Stimulated activated naive CD8-positive, alpha-beta T cell treated with anti-CD3 and anti-CD28 coated beads, Interleukin-15, Interleukin-2, amounts not matched to agents 100 ng/mL and 50 ng/mL, for 24 hours (primary cell): Measurements from ENCODE around the gene GRAMD1B.

Experiments
- H3K27ac Mint-ChIP-seq: one replicate; pipeline ENCODE4 v1.8.0; 2021; ENCODE audit warnings: mild to moderate bottlenecking, mixed read lengths
- H3K27me3 Mint-ChIP-seq: one replicate; pipeline ENCODE4 v1.8.0; 2021; ENCODE audit warnings: mixed read lengths
- H3K36me3 Mint-ChIP-seq: one replicate; pipeline ENCODE4 v1.8.0; 2021; ENCODE audit warnings: low read depth, mixed read lengths
- H3K4me1 Mint-ChIP-seq: one replicate; pipeline ENCODE4 v1.8.0; 2021; ENCODE audit warnings: low read depth, mixed read lengths
- H3K4me3 Mint-ChIP-seq: one replicate; pipeline ENCODE4 v1.8.0; 2021; ENCODE audit warnings: mild to moderate bottlenecking, mixed read lengths
- H3K9me3 Mint-ChIP-seq: one replicate; pipeline ENCODE4 v1.8.0; 2021; ENCODE audit warnings: mixed read lengths

The GRAMD1B gene

DNA sequence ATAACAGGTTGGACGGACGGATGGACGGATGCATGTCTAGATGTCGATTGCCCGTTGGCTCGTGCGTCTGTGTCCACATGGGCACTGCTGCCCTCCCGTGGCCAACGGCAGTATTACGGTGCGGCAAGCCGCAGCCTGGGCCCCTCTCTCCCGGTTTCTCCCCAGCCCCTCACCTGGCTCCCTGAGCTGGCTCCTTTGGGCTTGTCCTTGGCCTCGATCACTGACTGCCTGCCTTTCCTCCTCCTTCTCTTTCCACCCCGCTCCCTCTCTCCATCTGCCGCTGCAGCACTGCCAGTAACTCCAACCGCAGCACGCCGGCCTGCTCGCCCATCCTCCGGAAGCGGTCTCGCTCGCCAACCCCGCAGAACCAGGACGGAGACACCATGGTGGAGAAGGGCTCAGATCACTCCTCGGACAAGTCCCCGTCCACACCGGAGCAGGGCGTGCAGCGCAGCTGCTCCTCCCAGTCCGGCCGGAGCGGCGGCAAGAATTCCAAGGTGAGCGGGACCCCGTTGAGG lies 147.1 kb downstream of the GRAMD1B start:
- Mint-ChIP-seq H3K36me3 (no peaks in the 10 kb centered on the region), H3K9me3 (no peaks in the 10 kb centered on the region), H3K27me3 (peaks cover 4% of the 10 kb centered on the region), H3K4me1 (peaks cover 13% of the 10 kb centered on the region), H3K27ac (no peak overlapping the region), H3K4me3 (no peak overlapping the region)

DNA sequence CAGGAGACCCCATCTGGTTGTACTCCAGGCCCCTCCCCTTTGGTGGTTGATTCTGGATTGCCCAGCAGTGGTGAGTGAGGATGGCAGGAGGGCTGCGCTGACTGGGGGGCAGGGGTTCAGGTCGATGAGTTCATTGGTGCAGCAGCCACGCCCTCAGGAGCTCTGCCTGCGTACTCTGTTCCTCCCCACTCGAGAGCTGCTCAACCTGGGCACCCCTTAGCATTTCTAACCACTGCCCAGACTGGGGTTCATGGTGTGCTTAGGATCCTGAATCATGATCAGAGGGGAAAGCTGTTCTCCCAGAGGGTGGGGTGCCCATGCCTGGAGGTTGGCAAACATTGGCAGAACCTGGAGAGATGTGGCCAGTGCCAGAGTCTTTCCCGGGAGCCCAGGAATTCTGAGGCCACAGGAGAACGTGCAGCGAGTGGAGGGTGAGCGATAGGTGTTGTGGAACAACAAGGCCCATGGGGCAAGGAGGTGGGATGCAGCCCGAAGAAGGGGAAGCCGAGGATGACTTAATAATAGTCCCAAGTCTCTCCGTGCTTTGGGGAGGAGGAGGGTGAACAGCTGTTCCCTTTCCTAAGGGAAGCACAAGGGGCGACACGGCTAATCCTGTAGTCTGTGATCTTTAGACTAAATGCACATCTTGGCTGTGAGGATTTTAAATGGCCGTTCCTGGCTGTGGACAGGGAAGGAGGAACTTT lies 148.9 kb downstream of the GRAMD1B start:
- no peak overlapping the region for H3K27ac Mint-ChIP-seq
- no peaks in the 10 kb centered on the region for H3K9me3 Mint-ChIP-seq
- peaks cover 4% of the 10 kb centered on the region for H3K27me3 Mint-ChIP-seq
- peaks cover 13% of the 10 kb centered on the region for H3K4me1 Mint-ChIP-seq
- H3K36me3 Mint-ChIP-seq = peaks cover 4% of the 10 kb centered on the region
- H3K4me3 Mint-ChIP-seq = no peak overlapping the region

DNA sequence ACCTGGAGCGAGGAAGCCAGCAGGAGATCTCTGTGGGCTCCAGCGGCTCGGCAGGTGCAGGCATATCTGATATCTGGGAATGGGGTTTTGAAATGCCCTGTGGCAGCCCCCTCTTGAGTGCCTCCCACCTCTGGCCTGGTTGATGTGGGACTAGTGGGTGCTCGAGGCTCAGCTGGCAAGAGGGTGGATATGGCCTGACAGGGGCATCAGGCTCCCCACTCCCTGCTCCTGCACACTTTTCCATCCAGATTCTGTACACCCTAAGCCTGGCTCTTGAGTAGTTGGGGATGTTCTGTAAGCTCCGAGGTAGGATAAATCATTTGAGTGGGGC lies 149.4 kb downstream of the GRAMD1B start:
- peaks cover 13% of the 10 kb centered on the region for H3K4me1 Mint-ChIP-seq
- peaks cover 4% of the 10 kb centered on the region for H3K27me3 Mint-ChIP-seq
- H3K9me3 Mint-ChIP-seq = no peaks in the 10 kb centered on the region
- H3K27ac Mint-ChIP-seq = no peak overlapping the region
- H3K4me3 Mint-ChIP-seq = no peak overlapping the region
- H3K36me3 Mint-ChIP-seq = peaks cover 4% of the 10 kb centered on the region

DNA sequence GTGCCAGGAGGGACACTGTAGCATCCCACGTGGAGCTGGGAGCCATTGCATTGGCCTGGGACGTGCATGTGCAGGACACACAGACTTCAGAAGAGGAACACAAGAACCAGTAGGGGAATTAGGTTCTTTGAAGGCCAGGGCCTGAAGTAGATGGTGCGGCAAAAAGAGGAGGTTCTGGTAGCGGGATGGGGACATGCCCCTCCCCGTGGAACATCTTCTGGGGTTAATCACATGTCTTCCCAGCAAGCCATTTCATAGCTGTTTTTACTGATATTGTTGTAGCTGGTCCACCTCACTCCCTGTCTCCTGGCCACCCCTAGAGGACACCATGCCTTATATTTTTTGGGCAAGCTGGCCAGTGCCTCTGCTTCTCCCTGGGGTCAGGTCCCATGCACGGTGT lies 150.1 kb downstream of the GRAMD1B start:
- Mint-ChIP-seq H3K36me3 (peaks cover 4% of the 10 kb centered on the region), H3K27me3 (peaks cover 4% of the 10 kb centered on the region), H3K4me3 (no peak overlapping the region), H3K4me1 (peaks cover 13% of the 10 kb centered on the region), H3K9me3 (no peaks in the 10 kb centered on the region), H3K27ac (no peak overlapping the region)

DNA sequence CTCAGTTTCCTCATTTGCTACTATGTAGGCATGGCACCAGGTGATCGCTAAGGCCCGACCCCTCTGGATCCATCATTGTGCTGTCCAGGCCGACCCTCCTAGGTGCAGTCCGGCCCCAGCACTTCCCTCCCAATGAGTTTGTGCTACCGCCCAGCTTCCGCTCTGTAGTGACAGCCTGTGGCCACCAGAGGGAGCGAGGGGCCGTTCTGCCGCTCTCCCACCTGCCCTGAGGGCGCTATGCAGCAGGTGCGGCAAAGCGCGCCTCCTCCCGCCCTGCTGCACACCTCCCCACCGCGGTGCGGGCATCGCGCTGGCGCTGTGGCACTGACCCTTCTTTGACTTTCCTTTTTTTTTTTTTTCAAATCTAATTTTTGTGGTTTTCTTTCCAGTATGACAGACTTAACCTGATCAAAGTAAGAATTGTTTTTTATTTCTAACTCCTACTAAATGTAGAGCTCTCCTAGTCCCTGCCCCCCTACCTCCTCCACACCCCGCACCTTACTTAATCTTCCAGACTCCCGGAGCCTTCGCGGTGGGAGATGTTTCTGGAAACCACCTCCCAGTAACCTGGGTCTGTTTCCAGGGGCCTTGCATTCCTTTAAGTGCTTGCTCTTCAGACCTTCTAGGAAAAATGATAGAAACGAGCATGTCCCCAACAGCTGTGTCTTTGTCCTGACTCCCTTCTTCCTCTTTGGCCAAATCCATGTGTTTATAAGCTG lies 150.6 kb downstream of the GRAMD1B start:
- Mint-ChIP-seq H3K27ac (no peak overlapping the region), H3K27me3 (peaks cover 4% of the 10 kb centered on the region), H3K9me3 (no peaks in the 10 kb centered on the region), H3K36me3 (peaks cover 4% of the 10 kb centered on the region), H3K4me3 (no peak overlapping the region), H3K4me1 (peaks cover 13% of the 10 kb centered on the region)

DNA sequence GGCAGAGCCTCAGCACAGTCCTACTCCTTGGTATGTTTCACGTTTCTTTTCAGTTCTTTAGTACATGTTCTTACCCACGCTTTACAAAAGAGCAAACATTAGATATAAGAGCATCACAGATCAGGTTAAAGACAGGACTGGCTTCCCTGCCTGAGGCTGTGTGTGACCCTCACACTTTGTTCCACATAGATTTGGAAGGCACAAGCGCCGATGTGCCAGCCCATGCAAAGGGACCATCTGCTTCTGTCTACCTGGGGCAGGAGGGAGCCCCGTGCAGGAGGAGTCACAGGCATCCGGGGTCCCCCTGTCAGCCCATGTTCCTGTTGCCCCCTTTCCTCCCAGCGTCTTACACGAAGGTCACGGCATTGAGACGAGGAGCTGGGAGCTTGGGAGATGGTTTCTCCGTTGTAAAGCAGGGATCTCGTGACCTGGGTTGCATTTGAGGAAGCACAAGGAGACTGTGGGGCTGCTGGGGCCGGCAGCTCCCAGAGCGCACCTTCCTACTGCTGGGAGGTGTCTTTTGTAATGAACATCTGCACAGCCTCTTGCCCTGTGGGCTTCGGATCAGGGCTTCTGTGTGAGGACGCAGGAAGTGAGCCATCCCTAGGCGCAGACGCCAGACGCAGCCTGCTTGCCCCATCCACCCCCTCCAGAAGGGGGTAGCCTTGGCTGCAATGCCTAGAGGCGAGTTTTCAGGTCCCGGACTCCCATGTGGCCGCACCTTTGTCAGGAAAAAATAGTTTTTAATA lies 151.8 kb downstream of the GRAMD1B start:
- H3K4me1 Mint-ChIP-seq = peaks cover 5% of the 10 kb centered on the region
- H3K27ac Mint-ChIP-seq = no peak overlapping the region
- peaks cover 4% of the 10 kb centered on the region for H3K36me3 Mint-ChIP-seq

DNA sequence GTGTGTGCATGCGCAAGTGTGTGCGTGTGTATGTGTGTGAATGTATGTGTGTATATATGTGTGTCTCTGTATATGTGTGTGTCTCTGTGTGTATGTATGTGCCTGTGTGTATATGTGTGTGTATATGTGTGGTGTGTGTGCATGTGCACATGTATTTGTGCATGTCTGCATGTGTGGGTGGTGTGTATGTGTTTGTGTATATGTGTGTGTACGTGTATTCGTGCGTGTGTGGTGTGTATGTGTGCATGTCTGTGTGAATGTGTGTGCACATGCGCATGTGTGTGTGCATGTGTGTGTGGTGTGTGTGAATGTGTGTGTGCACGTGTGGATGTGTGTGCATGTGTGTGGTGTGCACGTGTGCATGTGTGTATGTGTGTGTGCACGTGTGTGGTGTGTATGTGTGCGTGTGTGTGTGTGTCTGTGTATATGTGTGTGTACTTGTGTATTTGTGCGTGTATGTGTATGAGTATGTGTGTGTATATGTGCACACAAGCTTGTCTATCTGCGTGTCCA lies 153.0 kb downstream of the GRAMD1B start:
- no peak overlapping the region for H3K27ac Mint-ChIP-seq

More for the DNA sequence above, 151.8 kb downstream of the GRAMD1B start:
- no peaks in the 10 kb centered on the region for H3K9me3 Mint-ChIP-seq
- H3K4me3 Mint-ChIP-seq = no peak overlapping the region
- no peaks in the 10 kb centered on the region for H3K27me3 Mint-ChIP-seq

DNA sequence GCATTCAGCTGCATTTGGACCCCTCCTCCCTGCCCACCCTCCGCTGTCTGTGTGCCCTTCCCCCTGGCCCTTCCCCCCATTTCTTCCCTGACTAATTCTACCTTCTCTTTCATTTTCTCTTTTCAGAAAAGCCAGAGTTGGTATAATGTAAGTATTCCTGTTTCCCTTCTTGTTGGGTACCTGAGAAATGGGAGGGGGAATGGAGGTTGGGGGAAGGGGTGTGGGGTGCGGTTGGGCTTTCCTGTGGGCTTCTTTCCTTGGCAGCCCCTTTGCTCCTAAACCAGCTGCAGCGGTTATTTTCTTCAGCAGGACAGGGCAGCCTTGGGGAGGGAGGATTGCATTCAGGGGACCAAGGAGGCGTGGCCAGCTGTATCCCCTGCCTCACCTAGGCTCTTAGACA lies 154.1 kb downstream of the GRAMD1B start:
- no peak overlapping the region for H3K27ac Mint-ChIP-seq
- no peaks in the 10 kb centered on the region for H3K9me3 Mint-ChIP-seq
- H3K27me3 Mint-ChIP-seq = no peaks in the 10 kb centered on the region
- peaks cover 4% of the 10 kb centered on the region for H3K36me3 Mint-ChIP-seq
- peaks cover 3% of the 10 kb centered on the region for H3K4me1 Mint-ChIP-seq
- H3K4me3 Mint-ChIP-seq = no peak overlapping the region

More for the DNA sequence above, 153.0 kb downstream of the GRAMD1B start:
- peaks cover 3% of the 10 kb centered on the region for H3K4me1 Mint-ChIP-seq
- no peaks in the 10 kb centered on the region for H3K27me3 Mint-ChIP-seq
- peaks cover 4% of the 10 kb centered on the region for H3K36me3 Mint-ChIP-seq
- H3K9me3 Mint-ChIP-seq = no peaks in the 10 kb centered on the region
- H3K4me3 Mint-ChIP-seq = no peak overlapping the region

DNA sequence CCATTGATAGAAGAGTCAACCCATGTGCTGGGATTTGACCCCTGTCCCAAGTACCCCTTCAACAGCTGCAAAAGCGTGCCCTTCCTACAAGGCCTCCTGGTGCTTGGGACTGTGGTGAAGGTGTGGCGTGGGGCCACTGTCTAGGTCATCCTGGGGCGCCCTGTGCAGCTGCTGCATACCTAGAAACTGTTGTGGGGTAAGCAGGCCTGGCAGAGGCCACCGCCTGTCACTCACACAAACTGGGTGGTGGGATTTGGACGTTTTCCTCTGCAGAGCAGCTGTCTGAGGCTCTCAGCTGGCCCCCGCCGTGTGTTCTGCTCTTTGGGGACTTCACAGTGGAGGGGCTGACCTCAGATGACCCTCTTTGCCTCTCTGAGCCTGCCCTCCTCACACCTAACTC lies 154.7 kb downstream of the GRAMD1B start:
- Mint-ChIP-seq H3K4me1 (peaks cover 3% of the 10 kb centered on the region), H3K27me3 (no peaks in the 10 kb centered on the region), H3K27ac (no peak overlapping the region), H3K4me3 (no peak overlapping the region), H3K36me3 (peaks cover 4% of the 10 kb centered on the region), H3K9me3 (no peaks in the 10 kb centered on the region)

DNA sequence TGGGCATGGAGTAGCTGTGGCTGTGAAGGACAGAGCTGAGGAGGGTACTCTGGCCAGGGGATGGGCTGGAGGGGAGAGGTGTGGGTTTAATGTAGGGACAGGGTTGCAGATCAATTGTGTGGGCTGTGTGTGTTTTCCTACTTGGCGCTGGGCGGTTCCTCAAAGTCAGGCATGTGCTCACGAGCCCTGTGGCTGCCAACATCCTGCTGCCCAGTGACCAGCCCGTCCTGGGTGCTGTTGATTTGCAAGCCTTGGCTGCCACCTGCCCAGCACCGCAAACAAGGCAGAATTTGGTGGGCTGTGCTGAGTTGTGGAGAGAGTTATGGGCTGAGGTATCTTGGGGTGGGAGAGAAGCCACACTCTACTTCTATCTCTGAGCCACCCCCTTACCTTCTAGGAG lies 155.1 kb downstream of the GRAMD1B start:
- Mint-ChIP-seq H3K27me3 (no peaks in the 10 kb centered on the region), H3K27ac (no peak overlapping the region), H3K4me3 (no peak overlapping the region), H3K9me3 (no peaks in the 10 kb centered on the region), H3K36me3 (peaks cover 4% of the 10 kb centered on the region), H3K4me1 (peaks cover 3% of the 10 kb centered on the region)

DNA sequence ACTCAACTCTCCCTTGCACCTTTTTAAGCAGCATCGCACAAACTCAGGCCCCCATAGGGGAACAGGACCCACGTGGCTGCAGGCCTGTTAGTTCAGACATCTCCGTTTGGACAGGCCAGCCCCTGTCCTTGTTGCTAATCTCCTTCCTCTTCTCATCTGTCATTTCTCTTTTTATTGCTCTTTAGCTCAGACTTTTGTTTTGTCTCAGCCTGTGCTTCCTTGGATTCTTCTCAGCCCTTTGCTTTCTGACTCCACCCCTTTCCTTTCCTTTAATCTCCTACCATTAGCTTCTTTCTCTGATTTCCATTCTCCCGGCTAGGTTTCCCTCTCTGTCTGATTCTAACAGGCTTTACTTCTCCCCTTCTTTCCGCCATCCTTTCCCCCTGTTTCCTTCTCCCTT lies 155.6 kb downstream of the GRAMD1B start:
- H3K9me3 Mint-ChIP-seq = no peaks in the 10 kb centered on the region
- no peaks in the 10 kb centered on the region for H3K4me1 Mint-ChIP-seq
- H3K4me3 Mint-ChIP-seq = no peak overlapping the region
- no peaks in the 10 kb centered on the region for H3K27me3 Mint-ChIP-seq
- peaks cover 4% of the 10 kb centered on the region for H3K36me3 Mint-ChIP-seq
- H3K27ac Mint-ChIP-seq = no peak overlapping the region

DNA sequence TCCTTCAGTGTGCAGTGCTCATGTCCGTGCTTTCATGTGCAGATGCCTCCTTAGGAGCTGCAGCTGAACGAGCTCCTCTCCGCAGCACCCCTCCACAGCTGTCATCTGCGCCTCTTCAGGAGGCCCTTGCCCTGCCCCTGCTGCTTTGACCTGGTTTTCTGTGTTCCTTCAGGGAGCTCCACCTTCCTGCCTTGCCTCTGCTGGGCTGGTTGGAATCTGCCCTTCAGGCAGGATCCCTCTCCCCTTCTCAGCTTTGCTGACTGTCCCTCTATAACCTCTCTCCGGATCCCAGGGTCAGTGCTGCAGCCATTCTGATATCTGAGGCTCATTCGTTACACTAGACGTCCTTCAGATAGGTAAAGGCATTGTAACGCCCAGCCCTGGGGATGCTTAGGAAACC lies 156.5 kb downstream of the GRAMD1B start:
- Mint-ChIP-seq H3K4me1 (no peaks in the 10 kb centered on the region), H3K27ac (no peak overlapping the region), H3K4me3 (no peak overlapping the region), H3K36me3 (peaks cover 8% of the 10 kb centered on the region), H3K27me3 (no peaks in the 10 kb centered on the region), H3K9me3 (no peaks in the 10 kb centered on the region)

DNA sequence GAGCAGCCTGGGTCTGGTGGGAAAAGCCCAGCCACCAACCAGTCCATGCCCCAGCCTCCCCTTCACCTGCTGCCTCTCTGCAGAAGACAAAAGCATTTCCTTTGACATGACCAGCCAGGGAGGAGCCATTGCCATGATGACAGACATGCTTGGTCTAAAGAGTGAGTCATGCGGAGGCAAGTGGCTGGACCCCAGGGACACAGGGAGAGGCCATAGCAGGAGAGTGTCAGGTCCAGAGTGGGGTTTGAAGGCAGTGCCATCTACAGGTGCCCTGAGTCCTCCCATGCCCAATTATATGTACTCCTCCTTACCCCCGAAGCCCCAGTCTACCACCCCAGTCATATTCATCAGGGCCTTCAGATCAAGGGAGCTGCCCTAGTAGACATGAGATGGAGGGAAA lies 157.0 kb downstream of the GRAMD1B start:
- H3K4me1 Mint-ChIP-seq = no peaks in the 10 kb centered on the region
- H3K27ac Mint-ChIP-seq = no peak overlapping the region
- peaks cover 8% of the 10 kb centered on the region for H3K36me3 Mint-ChIP-seq
- no peak overlapping the region for H3K4me3 Mint-ChIP-seq
- no peaks in the 10 kb centered on the region for H3K9me3 Mint-ChIP-seq
- H3K27me3 Mint-ChIP-seq = no peaks in the 10 kb centered on the region

DNA sequence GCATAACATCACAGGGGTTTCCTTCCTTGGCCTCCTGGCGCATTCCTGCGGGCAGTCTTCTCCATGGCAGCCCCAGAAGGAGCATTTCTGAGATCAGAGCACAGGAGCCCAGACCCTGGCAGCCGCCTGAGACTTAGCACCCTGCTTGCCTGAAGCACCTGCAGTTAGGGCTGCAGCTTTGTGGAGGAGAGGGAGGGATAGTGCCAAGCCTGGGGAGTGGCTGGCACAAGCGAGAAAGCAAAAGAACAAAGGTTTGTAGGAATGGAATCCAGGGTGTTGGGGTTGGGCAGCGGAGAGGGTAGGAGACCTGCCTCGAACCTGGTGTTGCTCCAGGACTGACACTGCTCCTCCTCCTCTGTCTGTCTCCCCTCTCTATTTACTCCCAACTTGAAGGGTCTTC lies 157.5 kb downstream of the GRAMD1B start:
- Mint-ChIP-seq H3K9me3 (no peaks in the 10 kb centered on the region), H3K4me3 (no peak overlapping the region), H3K27ac (no peak overlapping the region), H3K36me3 (peaks cover 8% of the 10 kb centered on the region), H3K27me3 (no peaks in the 10 kb centered on the region), H3K4me1 (no peaks in the 10 kb centered on the region)
